Activated CD4-positive, alpha-beta T cell treated with anti-CD3 and anti-CD28 coated beads, Interleukin-2, amount 50 U/mL, for 1 hour (primary cell): ENCODE data around the gene DCTN1.
A peak's percentile ranks its signal among the peaks of the same experiment; 100 is the strongest.

ENCODE experiments used
- DNase-seq: peaks from one replicate; pipeline ENCODE4 v3.0.0-alpha.2; 2020

Gene DCTN1

DNA sequence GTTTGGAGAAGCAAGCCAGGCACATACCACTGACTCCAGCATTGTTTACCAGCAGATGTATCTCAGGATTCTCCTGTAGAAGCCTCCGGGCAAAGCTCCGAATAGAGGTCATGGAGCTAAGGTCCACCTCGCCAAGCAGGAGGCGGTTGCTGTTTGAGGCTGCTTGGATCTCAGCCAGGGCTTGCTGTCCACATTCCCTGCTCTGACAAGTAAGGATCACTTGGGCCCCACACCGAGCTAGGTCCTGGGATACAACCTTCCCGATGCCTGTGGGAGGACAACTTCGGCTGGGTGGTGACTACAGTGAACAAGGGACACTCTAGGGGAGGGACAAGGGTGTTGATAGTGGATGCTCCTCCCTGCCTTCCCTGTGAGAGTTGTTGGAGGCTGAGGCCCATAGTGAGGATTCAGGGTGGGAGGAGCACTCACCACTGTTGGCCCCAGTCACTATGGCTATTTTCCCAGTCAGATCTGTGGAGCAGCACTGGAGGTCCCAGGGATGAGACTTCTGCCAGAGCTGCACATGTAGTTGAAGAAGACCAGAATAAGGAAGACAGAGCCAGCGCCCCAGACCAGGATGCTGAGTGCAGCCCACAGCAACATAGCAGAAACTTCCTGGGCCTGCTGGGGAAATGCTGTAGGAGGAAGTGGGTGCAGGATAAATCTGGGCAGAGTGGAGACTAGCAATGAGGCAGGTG lies 33.0 kb upstream of the DCTN1 start:
- DNase-seq = no peak

DNA sequence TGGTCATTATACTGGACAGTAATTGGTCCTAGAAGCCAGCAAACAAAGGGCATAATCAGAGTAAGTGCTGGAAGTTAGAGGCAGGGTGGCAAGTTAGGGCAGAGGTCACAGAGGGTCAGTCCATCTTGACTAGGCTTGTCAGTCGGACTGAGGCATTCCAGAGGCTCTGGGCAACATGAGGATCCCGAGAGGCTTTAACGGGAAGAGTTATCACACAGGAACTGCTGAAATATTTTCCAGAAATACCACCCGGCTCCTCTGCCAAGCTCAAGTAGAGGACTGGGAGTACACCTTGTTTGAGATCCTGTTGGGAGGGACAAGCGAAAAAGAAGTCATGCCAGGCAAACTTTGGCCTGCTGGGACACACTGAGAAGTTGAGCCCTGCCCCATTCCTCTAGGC lies 27.6 kb upstream of the DCTN1 start:
- no peak for DNase-seq

DNA sequence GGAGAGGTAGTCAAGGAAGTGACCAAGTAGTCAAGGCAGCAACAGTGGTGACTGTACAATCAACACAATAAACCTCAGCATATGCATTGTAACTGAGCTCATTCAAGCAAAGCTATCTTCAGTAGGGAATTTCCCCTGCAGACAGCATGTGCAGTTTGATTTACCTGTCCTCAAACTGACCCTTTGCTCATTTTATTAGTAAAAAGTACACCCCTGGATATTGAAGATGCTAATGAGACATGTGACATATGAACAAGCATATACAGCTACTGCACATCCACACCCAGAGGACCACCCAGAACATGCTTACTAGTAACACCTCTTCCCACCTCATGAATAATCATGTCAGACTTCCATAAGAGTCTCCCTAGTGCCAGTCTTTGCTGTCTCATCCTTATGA lies 25.9 kb upstream of the DCTN1 start:
- no peak for DNase-seq

DNA sequence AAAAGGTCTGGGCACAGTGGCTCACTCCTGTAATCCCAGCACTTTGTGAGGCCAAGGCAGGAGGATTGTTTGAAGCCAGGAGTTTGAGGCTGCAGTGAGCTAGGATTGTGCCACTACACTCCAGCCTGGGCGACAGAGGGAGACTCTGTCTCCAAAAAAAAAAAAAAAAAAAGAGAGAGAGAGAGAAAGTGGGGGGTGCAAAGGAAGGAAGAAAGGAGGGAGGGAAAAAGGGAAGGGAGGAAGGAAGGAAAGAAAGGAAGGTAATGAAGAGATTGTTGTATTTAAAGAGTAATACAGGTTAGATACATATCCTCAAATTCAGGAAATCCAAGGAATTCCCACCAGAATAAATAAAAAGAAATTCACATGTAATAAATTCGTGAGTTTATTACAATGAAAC lies 21.8 kb upstream of the DCTN1 start:
- no peak for DNase-seq

DNA sequence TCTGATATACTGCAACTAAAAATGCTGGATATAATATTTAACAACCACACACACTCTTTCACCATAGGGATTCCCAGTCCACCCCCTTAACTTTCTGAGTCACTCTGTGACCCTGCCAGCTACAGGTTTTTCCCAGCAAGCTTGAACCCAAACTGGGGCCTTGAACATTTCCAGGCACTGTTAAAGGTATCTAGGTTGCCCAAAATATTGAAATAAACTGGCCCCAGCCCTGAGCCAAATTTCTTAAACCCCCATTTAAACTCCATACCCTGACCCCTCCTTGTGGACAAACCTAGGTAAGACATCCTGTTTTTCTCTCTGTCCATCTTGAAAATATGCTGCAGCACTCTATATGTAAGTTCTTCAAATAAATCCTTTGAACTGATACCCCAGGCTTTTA lies 19.7 kb upstream of the DCTN1 start:
- no peak for DNase-seq

DNA sequence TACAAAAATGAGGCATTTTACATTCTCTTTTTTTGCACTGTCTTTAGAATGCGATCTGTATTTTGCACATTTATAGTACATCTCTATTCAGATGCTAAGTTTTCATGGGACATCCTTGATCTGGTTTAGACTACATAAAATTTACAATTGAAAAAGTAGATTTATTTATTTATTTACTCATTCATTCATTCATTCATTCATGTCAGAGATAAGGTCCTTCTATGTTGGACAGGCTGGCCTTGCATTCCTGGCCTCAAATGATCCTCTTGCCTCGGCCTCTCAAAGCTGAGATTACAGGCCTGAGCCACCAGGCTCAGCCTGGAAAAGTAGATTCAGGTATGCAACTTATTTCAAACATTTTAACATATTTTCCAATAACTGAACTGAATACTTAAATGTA lies 16.0 kb upstream of the DCTN1 start:
- no peak for DNase-seq

DNA sequence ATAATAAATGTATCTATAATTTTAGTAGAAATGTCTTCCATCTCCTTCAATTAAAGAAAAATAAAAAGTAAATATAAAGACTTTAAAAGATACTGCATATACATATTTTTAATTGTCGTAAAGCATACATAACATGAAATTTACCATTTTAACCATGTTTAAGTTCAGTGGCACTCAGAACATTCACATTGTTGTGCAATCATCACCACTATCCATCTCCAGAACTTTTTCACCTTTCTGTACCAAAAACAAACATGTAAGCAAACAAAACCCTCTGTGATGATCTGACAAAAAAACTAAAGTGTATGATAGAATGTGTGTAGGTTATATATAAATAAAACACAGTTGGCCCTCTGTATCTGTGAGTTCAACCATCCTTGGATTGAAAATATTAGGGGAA lies 13.4 kb upstream of the DCTN1 start:
- DNase-seq = no peak

DNA sequence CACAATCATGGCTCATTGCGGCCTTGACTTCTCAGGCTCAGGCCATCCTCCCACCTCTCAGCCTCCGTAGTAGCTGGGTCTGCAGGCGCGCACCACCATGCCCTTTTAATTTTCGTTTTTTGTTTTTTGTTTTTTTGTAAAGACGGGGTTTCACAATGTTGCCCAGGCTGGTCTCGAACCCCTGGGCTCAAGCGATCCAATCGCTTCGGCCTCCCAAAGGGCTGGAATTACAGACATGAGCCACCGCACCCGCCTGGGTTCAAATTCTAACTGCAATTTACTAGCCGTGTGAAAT lies 12.3 kb upstream of the DCTN1 start:
- no peak for DNase-seq

DNA sequence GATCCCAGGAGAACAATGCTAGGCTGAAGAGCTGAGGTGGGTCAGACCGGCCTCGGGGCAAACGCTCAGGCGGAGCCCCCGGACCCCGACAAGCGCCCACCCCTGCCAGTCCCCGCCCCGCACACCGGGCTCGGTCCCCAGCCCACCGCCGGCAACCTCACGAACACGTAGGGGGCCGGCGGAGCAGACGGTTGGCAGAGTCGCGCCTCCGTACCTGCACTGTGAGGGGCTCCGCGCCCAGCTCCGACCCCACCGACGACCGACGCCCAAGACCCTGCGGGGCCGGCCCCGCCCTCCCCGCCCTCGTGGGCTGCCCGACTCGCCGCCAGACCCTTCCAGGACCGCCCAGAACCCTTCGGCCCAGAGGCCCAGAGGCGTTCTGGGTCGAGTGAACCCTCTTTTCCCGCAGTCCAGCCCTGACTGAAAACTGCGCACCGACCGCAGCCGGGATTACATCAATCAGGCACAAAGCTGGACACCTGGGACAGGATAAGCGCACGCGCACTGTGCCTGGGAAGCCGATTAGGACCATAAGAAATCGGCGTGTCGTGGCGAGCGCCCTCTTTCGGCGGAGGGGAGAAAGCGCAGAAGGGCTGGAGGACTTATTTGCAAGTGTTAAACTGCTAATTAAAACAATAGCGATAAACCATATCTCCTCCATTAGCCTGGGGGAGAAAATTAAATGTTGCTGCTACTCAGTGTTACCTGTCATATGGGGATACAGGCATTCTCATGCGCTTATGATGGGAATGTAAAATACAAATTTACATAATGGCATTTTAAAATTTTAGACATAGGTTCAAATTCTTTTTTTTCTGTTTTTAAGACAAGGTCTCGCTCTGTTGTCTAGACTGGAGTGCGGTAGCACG lies 11.7 kb upstream of the DCTN1 start:
- DNase-seq = peak; percentile 97

DNA sequence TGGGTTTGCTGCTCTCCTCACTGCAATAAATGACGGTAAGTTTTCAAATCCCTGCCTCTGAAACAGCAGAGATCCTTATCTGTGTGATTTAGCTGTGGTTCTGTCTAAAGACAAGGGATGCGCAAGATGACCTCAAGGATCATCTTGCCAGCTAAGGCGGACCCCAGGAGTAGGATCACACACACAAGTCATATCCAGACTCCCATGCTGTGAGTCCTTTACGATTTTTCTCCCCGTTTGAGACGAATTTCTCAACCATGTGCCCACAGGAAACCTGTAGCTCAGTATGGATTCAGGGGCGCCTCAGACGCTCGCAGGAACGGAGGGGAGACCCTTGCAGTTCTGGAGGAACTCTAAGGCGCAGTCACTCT lies 11.1 kb upstream of the DCTN1 start:
- DNase-seq = no peak

DNA sequence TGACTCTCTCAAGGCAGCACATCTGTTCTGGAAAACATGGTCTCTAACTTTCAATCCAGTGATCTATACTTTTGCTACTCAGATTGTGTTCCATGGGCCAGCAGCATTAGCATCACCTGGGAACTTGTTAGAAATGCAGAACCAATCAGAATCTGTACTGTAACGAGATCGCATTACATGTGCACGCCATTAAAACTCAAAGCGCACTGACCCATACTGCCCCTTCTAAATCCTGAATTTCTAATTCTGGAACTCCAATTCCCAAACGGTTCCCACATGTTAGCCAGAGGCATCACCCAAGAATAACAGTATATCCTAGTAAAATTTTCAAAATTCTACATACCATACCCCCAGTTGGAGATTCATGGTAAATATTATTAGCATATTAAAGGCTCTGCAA lies 10.5 kb upstream of the DCTN1 start:
- no peak for DNase-seq

DNA sequence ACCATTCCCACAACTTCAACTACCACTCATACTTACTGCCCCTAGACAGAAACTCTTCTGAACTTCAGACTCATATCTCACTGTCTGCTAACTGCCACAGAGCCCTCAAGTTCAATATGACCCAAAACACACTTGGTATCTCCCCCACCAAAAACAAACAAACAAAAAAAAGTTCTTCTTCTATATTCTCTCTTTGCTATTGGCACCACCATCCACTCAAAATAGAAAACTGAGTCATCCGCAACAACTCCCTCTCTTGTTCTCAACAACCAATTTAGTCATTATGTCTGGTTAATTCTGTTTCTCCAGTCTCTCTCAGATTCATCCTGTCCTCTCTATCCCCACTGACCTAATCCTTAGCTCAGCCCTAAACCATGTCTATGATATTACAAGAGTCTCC lies 7.2 kb upstream of the DCTN1 start:
- no peak for DNase-seq

DNA sequence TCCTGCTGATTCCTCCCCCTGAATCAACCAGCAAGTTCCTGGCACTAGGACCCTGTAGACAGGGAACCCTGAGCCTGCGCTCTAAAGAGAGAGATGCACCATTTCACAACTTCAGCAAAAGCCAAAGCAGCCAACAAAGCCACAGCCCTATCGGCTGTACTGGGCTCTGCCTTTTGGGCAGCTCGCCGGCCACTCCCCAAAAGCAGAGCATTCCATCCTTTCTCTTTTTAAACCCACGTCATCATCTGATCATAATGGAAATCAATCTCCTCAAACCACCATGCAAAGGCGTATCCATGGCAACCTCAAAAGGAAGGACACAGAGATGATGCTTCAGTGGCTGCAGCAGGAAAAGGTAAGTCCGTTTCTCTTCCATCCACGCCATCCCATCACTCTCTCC lies 5.3 kb upstream of the DCTN1 start:
- DNase-seq = no peak

DNA sequence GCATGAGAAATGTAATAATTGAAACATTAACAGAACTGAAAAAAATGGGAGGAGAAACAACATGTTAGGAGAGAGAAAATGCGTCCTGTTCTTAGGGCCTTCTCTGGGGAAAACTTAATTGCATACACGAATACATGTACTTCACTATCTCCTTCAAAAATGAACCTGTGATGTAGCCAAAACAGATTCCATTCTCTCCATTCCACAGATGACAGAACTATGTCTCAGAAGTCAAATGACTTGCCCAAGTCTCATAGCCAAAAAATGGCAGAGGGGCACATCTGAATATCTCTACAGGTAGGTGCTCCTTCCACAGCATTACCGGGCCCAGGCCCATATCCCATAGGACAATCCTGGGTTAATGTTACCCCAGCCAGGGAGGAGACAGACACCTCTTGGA lies 3.9 kb upstream of the DCTN1 start:
- no peak for DNase-seq

DNA sequence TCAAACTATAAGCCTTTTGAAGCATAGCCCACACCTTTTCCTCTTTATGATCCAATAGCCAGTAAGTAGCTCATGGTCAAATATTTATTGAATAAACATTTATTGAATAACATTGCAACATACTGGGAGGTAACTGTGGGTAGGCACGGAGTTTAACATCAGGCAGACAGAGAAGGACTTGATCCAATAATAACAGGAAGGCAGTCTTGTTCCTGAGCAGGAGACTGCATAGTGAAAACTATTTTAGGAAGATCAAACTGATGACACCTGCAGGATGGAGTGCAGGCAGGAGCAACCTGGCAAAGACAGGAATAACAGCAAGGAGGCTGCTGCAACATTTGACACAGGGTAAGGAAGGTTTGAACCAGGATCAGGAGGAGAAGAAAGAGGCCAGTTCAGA lies 3.1 kb upstream of the DCTN1 start:
- no peak for DNase-seq

DNA sequence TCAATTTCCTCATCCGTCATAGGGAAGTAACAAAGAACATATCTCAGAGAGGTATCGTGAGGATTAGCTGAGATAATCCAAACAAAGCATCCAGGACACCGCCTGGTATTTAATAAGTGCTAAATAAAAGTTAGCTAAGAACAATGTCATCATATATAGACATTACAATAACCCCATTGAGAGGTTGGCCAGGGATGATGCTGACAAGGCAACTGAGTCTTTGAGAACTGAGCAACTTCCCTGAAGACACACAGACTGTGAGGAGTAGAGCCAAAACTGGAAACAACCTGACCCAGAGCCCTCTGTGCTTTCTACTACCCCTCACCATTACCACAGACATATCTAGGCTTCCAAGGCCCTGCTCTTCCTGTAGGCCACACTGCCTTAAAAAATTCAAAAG lies 1.6 kb upstream of the DCTN1 start:
- DNase-seq = no peak

DNA sequence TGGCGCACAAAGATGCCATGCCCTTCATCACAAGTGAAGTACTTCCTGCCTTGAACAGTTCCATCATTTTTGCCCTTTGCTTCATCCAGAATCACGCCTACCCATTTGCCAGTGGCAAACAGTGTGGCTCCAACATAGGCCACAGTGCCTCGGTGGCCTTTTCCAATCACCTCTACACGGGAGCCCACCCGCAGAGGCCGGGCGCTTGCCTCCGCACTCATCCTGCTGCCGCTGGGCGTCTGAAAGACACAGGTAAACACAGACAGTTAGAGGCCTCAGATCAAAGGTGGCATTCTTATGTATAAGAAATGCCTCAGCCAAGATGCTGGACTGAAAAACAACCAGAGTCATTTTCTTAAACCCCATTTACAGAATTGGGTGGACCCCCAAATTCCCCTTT lies 2.1 kb downstream of the DCTN1 start:
- no peak for DNase-seq

DNA sequence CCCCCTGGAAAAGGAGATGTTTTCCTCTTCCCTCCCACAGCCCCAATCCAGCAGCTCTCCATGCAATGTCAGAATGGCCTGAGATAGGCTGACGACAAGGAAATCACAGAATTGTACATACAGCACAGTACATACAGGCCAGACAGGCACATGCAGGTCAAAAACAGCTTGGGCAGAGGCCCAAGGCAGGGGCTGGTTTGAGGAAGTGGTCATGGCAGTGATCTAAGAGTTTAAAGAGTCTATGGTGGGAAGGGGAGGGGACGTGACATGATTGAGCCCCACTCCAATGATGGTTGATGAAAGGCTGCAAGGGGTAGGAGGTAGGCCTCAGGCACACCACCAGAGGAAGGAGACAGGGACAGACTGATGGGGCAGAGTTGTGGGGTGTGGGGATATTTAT lies 4.3 kb downstream of the DCTN1 start:
- DNase-seq = no peak

DNA sequence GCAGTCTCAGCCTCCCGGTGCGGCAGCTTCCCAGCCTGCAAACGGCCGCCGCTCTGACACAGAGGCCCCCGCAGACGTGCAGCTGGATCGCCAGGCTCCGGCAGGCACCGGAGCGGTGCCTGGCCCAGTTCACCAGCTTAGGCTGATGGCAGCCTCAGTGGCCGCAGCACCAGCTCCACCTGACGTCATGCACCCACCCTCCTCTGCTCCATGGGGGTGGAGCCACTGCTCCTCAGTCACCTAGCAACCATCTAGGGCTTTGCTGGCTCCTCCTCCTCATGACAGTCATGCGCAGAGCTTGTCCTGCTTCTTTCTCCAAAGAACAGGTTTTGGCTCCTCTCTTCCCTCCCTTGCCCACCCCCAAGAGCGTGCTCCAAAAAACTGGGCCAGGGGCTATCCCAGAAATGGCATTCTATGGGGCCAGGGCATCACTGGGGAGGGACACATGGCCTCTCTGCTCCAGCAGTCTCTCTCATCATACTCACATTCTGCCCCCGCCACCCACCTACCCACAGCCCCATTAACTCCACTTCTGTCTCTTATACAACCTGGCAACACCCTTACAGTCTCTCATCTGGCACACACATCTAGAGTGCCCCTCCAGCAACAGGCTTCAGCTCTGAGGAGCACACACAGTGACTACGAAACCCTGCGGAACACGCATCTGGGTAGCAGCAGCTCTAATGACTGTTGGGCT lies 5.5 kb downstream of the DCTN1 start:
- DNase-seq = no peak

DNA sequence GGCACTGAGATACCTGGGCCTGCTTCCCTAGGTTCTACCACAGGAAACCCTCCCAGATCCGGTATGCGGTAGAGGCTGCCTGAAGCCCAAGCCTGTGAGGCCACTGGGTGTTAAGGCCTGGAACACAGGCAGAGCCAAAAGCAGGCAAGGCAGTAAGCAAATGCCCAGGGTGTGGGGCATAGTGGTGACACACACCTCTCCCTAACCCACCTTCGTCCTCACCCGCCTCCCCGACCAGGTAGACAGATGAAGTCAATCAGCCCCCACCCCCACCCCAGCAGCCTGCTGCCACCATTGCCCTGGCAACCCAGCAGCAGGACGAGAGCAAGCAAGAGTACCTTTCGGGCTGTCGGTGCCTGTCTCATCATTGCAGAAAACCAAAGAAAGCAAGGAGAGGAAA lies 6.1 kb downstream of the DCTN1 start:
- no peak for DNase-seq

DNA sequence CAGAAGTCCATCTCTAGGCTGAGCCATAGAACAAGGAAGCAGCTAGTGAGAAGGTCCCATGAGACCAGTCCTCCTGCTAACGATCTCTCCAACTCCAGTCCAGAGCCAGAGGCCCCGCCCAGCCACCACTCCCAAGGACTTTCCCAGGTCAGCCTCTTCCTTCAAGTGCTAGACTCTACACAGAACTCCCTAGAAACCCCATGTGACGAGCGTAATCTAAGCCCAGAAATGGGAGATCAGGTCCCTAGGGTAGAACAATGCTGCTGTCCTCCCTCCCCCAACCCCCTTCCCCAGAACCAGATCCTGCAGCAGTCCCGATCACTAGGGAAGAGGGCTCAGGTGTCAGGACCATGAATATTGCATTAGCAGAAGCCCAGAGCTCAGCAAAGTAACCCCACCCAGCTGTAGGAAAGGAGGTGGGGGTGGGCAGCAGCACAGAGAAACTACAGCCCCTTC lies 6.9 kb downstream of the DCTN1 start:
- no peak for DNase-seq

DNA sequence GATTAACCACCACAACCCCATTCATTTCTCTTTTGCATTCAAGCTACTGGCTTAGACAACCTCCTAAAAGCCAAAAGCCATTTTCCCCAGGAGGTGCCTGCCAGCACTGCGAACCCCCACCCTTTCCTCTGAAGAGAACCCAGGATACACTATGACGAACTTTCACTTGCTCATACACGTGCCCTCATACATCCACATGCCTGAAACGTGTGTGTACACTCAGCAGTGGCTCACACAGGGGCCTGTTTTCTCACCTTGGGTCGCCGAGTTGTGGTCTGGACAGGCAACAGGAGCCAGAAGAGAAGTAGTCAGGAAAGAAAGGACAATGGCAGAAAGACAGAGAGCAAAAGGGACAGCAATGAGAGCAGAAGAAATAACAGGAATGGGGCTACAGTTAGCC lies 7.4 kb downstream of the DCTN1 start:
- no peak for DNase-seq

DNA sequence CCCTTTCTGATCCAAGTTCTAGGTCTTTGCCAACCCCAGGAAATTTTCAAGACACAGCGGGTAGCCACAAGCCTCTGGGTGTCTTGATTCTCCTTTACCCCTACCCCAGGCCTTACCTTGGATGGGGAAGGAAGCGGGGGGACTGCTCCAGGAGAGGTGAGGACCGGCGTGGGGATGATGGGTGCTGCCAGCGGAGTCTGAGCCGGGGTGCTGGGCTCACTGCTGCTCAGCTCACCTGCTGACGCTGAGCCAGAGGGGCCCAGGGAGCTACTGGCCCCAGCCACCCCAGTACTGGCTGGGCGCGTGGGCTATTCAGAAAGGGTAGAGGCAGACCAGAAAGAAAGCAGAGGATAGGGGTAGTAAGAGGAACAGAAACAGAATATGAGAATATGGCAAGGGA lies 8.7 kb downstream of the DCTN1 start:
- DNase-seq = no peak

DNA sequence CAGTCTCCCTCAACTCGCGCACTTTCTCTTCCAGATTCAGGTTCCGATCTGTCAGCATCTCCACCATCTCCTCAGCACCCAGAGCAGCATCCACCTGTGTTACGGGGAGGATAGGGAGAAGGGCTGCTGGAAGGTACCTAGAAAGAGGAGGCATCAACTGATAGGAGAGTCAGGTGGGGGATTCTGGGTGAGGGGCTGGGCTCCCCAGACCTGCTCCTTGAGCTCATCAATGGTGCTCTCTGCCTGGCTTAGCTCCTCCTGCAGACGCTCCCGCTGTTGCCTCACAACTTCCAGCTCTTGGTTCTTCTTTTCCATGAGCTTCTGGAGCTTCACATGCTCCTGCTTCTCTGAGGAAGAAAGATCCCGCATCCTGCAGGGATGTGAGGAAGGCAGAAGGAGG lies 10.1 kb downstream of the DCTN1 start:
- DNase-seq = no peak
